SK-N-SH (cell line): ENCODE measurements around the gene TRIM3.

Source experiments
- RAD21 ChIP-seq: IDR thresholded peaks from 2 replicates; pipeline ENCODE4 v1.6.1; 2012; ENCODE audit warnings: mild to moderate bottlenecking, low read length
- TF ChIP-seq, protein P1 (sequence below): fragments of 200-600 bp; sonication (generic); IDR thresholded peaks from 2 replicates; pipeline ENCODE4 v1.6.1; 2017; ENCODE audit warnings: antibody characterized with exemption, mild to moderate bottlenecking, moderate library complexity

DNA sequence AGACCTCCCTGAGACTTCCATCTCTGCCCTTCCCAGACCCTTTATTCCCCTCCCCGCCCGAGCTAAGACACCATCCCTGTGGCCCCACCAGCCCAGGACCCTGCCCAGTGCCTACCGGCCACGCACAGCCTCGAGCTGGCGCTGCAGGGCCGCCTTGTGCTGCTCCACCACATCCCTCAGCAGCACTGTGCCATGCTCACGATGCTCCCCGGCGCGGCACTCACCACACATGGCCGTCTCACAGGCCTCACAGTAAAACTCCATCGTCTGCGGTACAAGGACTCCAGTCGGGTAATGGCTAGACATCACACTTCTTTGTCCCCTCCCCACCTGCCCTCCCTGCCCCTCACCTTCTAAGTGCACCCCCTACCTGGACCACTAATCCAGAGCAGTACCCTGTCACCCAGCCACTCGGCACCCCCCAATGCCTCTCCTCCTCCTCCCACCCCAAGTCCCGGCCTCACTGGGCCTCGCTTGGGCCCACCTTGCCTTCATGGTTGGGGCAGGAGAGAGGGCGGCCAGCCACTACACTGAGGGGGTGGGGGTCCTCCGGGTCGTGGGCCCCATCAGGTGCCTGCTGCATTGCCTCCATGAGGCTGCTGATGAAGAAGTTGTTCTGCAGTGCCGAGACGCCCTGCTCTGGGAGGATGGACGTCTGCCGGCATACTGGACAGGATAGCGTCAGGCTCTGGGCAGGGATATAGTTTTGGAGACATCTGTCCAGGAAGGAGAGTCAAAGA lies 16.0 kb downstream of the TRIM3 start:
- no peak for TF ChIP-seq RAD21
- TF ChIP-seq, protein P1, sequence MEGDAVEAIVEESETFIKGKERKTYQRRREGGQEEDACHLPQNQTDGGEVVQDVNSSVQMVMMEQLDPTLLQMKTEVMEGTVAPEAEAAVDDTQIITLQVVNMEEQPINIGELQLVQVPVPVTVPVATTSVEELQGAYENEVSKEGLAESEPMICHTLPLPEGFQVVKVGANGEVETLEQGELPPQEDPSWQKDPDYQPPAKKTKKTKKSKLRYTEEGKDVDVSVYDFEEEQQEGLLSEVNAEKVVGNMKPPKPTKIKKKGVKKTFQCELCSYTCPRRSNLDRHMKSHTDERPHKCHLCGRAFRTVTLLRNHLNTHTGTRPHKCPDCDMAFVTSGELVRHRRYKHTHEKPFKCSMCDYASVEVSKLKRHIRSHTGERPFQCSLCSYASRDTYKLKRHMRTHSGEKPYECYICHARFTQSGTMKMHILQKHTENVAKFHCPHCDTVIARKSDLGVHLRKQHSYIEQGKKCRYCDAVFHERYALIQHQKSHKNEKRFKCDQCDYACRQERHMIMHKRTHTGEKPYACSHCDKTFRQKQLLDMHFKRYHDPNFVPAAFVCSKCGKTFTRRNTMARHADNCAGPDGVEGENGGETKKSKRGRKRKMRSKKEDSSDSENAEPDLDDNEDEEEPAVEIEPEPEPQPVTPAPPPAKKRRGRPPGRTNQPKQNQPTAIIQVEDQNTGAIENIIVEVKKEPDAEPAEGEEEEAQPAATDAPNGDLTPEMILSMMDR: no peak
